Breast epithelium (tissue), 3 donors: Measurements from ENCODE around the gene ARHGEF17.

Source experiments
- POLR2AphosphoS5 ChIP-seq, 3 donors: sonication (generic); formaldehyde crosslinking; IDR thresholded peaks; one replicate each; pipeline ENCODE4 v1.6.1; 2017; ENCODE audit warnings: antibody characterized with exemption in 3 of 3
- TF ChIP-seq, protein P1 (sequence below), 3 donors: fragments of 450-650 bp; IDR thresholded peaks; one replicate each; pipeline ENCODE4 v1.5.1; 2016 to 2017; ENCODE audit warnings: antibody characterized with exemption in 3 of 3, mild to moderate bottlenecking in 3 of 3, moderate library complexity in 3 of 3

DNA sequence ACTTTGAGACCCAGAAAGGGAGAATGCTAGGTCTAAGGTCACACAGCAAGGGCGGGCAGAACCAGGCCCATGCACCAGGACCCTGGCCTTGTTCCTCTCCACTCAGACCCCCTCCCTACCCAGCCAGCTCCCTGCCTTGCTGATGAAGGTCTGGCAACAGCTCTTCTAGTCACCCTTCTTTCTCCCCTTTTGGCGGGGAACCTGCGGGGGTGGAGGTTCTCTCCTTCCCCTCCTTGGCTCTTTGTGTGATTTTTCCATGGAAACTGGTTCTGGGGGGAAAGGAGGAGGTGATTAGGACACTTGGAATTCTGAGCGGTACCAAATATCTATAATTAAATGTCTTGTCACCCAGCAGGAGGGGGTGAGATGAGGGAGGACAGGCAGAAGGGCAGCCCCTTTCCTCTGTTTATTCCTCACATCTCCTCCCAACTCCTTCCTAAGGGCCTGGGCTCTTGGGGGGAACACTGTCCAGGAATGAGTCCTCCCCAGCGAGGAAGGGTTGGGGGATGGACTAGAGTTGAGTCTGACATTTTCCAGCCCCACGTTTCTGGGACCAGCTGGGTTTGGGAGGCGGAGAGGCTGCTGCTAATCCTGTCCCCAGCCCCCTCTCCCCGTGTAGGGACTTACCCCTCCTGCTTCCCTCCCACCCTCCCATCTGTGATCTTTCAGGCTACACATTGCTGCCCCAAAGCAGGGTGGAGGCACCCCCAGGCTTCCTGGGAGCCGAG lies 7.4 kb downstream of the ARHGEF17 start:
- TF ChIP-seq, protein P1, sequence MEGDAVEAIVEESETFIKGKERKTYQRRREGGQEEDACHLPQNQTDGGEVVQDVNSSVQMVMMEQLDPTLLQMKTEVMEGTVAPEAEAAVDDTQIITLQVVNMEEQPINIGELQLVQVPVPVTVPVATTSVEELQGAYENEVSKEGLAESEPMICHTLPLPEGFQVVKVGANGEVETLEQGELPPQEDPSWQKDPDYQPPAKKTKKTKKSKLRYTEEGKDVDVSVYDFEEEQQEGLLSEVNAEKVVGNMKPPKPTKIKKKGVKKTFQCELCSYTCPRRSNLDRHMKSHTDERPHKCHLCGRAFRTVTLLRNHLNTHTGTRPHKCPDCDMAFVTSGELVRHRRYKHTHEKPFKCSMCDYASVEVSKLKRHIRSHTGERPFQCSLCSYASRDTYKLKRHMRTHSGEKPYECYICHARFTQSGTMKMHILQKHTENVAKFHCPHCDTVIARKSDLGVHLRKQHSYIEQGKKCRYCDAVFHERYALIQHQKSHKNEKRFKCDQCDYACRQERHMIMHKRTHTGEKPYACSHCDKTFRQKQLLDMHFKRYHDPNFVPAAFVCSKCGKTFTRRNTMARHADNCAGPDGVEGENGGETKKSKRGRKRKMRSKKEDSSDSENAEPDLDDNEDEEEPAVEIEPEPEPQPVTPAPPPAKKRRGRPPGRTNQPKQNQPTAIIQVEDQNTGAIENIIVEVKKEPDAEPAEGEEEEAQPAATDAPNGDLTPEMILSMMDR (IDR thresholded peaks at IDR 0.05) = no peak
- no peak for TF ChIP-seq POLR2AphosphoS5 (IDR thresholded peaks at IDR 0.05)
